ENCODE data around the gene ARID5B. TPM values are rescaled to one million over a fixed set of nuclear protein-coding genes. Genes with fewer than 3 reads are reported as not detected.

ARID5B gene
- total RNA-seq, 1 donor from 2014 or later, result 22.8 TPM

- TF ChIP-seq CTCF (conservative IDR thresholded peaks at IDR 0.05; ENCODE audit: low read depth, low read length), result no peak
- no peak for DNase-seq (ENCODE audit: low read depth)
- H3K4me3 ChIP-seq (ENCODE audit: low read depth, low read length), result no peak overlapping the region
Measured at GRCh38 chr10:61957806-61958205, 56.3 kb downstream of the ARID5B start.

GRCh38 chr10:61958311-61958710 lies 56.8 kb downstream of the ARID5B start:
- DNase-seq (ENCODE audit: low read depth), result no peak
- H3K4me3 ChIP-seq (ENCODE audit: low read depth, low read length), result no peak overlapping the region
- TF ChIP-seq CTCF (conservative IDR thresholded peaks at IDR 0.05; ENCODE audit: low read depth, low read length), result no peak

DNA sequence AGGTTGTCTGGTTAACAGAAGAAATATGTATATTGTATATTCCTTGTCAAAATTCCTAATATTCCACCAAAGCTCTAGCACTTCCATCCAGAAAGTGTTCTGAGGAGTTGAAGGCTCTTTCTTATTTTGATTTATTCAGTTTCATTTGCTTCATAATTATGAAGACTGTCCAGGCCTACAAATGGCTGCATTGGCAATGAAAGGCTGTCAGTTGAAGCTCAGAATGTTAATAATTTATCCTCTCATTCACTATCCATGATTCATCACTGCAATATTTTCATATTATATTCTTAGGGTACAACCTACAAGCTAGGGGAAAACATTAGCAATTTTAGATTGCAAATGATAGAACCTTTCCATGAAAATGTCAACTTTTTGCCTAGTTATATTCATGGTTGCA lies 57.3 kb downstream of the ARID5B start:
- H3K4me3 ChIP-seq (ENCODE audit: low read depth, low read length), result no peak overlapping the region
- DNase-seq (ENCODE audit: low read depth), result no peak
- TF ChIP-seq CTCF (conservative IDR thresholded peaks at IDR 0.05; ENCODE audit: low read depth, low read length), result no peak

- DNase-seq (ENCODE audit: low read depth), result no peak
- H3K4me3 ChIP-seq (ENCODE audit: low read depth, low read length), result no peak overlapping the region
- TF ChIP-seq CTCF (conservative IDR thresholded peaks at IDR 0.05; ENCODE audit: low read depth, low read length), result no peak
Measured at GRCh38 chr10:61959814-61960213, 58.3 kb downstream of the ARID5B start.

- DNase-seq (ENCODE audit: low read depth), result no peak
- no peak overlapping the region for H3K4me3 ChIP-seq (ENCODE audit: low read depth, low read length)
- TF ChIP-seq CTCF (conservative IDR thresholded peaks at IDR 0.05; ENCODE audit: low read depth, low read length), result no peak
Measured at GRCh38 chr10:61960396-61961120, 59.1 kb downstream of the ARID5B start.

- no peak overlapping the region for H3K4me3 ChIP-seq (ENCODE audit: low read depth, low read length)
- no peak for TF ChIP-seq CTCF (conservative IDR thresholded peaks at IDR 0.05; ENCODE audit: low read depth, low read length)
- DNase-seq (ENCODE audit: low read depth), result no peak
Measured at GRCh38 chr10:61961278-61961677, 59.8 kb downstream of the ARID5B start.

- no peak for TF ChIP-seq CTCF (conservative IDR thresholded peaks at IDR 0.05; ENCODE audit: low read depth, low read length)
- H3K4me3 ChIP-seq (ENCODE audit: low read depth, low read length), result no peak overlapping the region
- DNase-seq (ENCODE audit: low read depth), result no peak
Measured at GRCh38 chr10:61962971-61963370, 61.5 kb downstream of the ARID5B start.
